Mammary epithelial cell (primary cell): ENCODE data around the gene EID1.

Source experiments
- EZH2 ChIP-seq: IDR thresholded peaks from 2 replicates; pipeline ENCODE4 v1.6.1; 2012; ENCODE audit warnings: low read length, inconsistent platforms, borderline replicate concordance
- TF ChIP-seq, protein P1 (sequence below), 2 donors: IDR thresholded peaks in 1 of 2; conservative IDR thresholded peaks in 1 of 2; 2 replicates each; pipeline ENCODE4 v1.5.1; 2011 to 2012; ENCODE audit warnings: inconsistent platforms in 2 of 2, low read length in 2 of 2, mild to moderate bottlenecking in 2 of 2, control low read depth in 1 of 2, low read depth in 1 of 2; ENCODE audit not compliant: insufficient read depth in 1 of 2; ENCODE audit errors: extremely low read depth in 1 of 2

DNA sequence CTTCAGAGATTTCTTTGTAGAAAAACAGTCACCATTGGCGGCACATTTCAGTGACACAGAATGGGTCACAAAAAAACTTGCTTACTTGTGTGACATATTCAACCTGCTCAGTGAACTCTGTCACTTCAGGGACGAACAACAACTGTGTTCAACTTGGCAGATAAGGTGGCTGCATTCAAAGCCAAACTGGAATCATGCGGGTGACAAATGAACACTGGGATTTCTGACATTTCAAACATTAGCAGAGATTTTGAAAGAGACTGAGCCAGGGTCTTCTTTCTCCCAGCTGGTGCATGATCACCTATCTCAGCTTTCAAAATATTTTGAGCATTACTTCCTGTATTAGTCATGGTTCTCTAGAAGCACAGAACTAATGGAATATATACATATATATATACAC, 1.9 kb upstream of the EID1 start:
- TF ChIP-seq, protein P1, sequence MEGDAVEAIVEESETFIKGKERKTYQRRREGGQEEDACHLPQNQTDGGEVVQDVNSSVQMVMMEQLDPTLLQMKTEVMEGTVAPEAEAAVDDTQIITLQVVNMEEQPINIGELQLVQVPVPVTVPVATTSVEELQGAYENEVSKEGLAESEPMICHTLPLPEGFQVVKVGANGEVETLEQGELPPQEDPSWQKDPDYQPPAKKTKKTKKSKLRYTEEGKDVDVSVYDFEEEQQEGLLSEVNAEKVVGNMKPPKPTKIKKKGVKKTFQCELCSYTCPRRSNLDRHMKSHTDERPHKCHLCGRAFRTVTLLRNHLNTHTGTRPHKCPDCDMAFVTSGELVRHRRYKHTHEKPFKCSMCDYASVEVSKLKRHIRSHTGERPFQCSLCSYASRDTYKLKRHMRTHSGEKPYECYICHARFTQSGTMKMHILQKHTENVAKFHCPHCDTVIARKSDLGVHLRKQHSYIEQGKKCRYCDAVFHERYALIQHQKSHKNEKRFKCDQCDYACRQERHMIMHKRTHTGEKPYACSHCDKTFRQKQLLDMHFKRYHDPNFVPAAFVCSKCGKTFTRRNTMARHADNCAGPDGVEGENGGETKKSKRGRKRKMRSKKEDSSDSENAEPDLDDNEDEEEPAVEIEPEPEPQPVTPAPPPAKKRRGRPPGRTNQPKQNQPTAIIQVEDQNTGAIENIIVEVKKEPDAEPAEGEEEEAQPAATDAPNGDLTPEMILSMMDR (conservative IDR thresholded peaks at IDR 0.05 in 1 of 2, IDR thresholded peaks at IDR 0.05 in 1 of 2; ENCODE audit: extremely low read depth in 1 of 2, insufficient read depth in 1 of 2, low read depth in 1 of 2, low read length in 2 of 2): no peak
- TF ChIP-seq EZH2: no peak
